WTC11 (cell line): ENCODE measurements around the gene ATAD2B. TPM values are rescaled to one million over a fixed set of nuclear protein-coding genes. Genes with fewer than 3 reads are reported as not detected.

Source experiments
- ATAC-seq: fragments of 200-7000 bp; cut with Tn5 transposase; 2 replicates; pipeline ENCODE4 v1.10.0; 2021; ENCODE audit warnings: mild to moderate bottlenecking, moderate library complexity
- CTCF ChIA-PET: fragments of 300-600 bp; sonication (Branson Sonifier 250); formaldehyde crosslinking; loops from one replicate; lab custom pipeline; 2021; ENCODE audit warnings: antibody characterized with exemption; lab: Charles Lee
- POLR2A ChIA-PET: fragments of 350-600 bp; sonication (Branson Sonifier 250); formaldehyde crosslinking; loops from one replicate; lab custom pipeline; 2021; ENCODE audit warnings: antibody characterized with exemption; lab: Charles Lee
- DNase-seq: peaks from one replicate; pipeline ENCODE4 v3.0.0; 2021; ENCODE audit warnings: low spot score
- H3K27ac Mint-ChIP-seq: 2 replicates; pipeline ENCODE4 v1.8.0; 2021; ENCODE audit warnings: mixed read lengths
- H3K27me3 Mint-ChIP-seq: 2 replicates; pipeline ENCODE4 v1.8.0; 2021; ENCODE audit warnings: low read depth, mild to moderate bottlenecking, moderate library complexity, mixed read lengths
- H3K36me3 Mint-ChIP-seq: 2 replicates; pipeline ENCODE4 v1.8.0; 2021; ENCODE audit warnings: mixed read lengths
- H3K4me1 Mint-ChIP-seq: 2 replicates; pipeline ENCODE4 v1.8.0; 2022; ENCODE audit warnings: mixed read lengths
- H3K4me3 Mint-ChIP-seq: 2 replicates; pipeline ENCODE4 v1.8.0; 2021; ENCODE audit warnings: mild to moderate bottlenecking, moderate library complexity, mixed read lengths
- H3K9me3 Mint-ChIP-seq: 2 replicates; pipeline ENCODE4 v1.8.0; 2021; ENCODE audit warnings: mixed read lengths
- AFF4 ChIP-seq: sonication (generic); formaldehyde crosslinking; IDR thresholded peaks from 2 replicates; pipeline ENCODE4 v1.8.1; 2023; ENCODE audit warnings: mild to moderate bottlenecking, missing genetic modification reagents, borderline replicate concordance
- ATF2 ChIP-seq: sonication (generic); formaldehyde crosslinking; IDR thresholded peaks from 2 replicates; pipeline ENCODE4 v1.8.1; 2022; ENCODE audit warnings: low read depth, missing genetic modification reagents, borderline replicate concordance
- FOXP1 ChIP-seq: sonication (generic); formaldehyde crosslinking; IDR thresholded peaks from 2 replicates; pipeline ENCODE4 v1.8.0; 2022; ENCODE audit warnings: missing genetic modification reagents, mild to moderate bottlenecking, moderate library complexity, borderline replicate concordance
- GRHL2 ChIP-seq: fragments of 250-450 bp; sonication (Bioruptor Pico); IDR thresholded peaks from 2 replicates; pipeline ENCODE4 v1.8.0; 2022; ENCODE audit warnings: mild to moderate bottlenecking, moderate library complexity; ENCODE audit not compliant: insufficient replicate concordance, severe bottlenecking
- JUN ChIP-seq: sonication (generic); formaldehyde crosslinking; IDR thresholded peaks from 2 replicates; pipeline ENCODE4 v1.8.0; 2023; ENCODE audit warnings: mild to moderate bottlenecking, missing genetic modification reagents
- MYBL2 ChIP-seq: sonication (generic); formaldehyde crosslinking; IDR thresholded peaks from 2 replicates; pipeline ENCODE4 v1.8.1; 2023; ENCODE audit warnings: mild to moderate bottlenecking, moderate library complexity, missing genetic modification reagents
- NFATC4 ChIP-seq: fragments of 250-450 bp; sonication (Bioruptor Pico); IDR thresholded peaks from 2 replicates; pipeline ENCODE4 v1.9.0; 2021; ENCODE audit warnings: mild to moderate bottlenecking
- PRDM15 ChIP-seq: sonication (generic); formaldehyde crosslinking; IDR thresholded peaks from 2 replicates; pipeline ENCODE4 v1.8.0; 2022; ENCODE audit warnings: missing genetic modification reagents
- PREB ChIP-seq: sonication (generic); formaldehyde crosslinking; IDR thresholded peaks from 2 replicates; pipeline ENCODE4 v1.8.1; 2022; ENCODE audit warnings: mild to moderate bottlenecking, missing genetic modification reagents, moderate library complexity, borderline replicate concordance
- PRRX2 ChIP-seq: fragments of 250-450 bp; sonication (Bioruptor Pico); IDR thresholded peaks from 2 replicates; pipeline ENCODE4 v1.8.0; 2021; ENCODE audit warnings: mild to moderate bottlenecking
- SP1 ChIP-seq: sonication (generic); formaldehyde crosslinking; conservative IDR thresholded peaks from 2 replicates; pipeline ENCODE4 v1.8.1; 2022; ENCODE audit warnings: missing genetic modification reagents
- ZNF263 ChIP-seq: sonication (generic); formaldehyde crosslinking; IDR thresholded peaks from 2 replicates; pipeline ENCODE4 v1.8.1; 2022; ENCODE audit warnings: low read depth, mild to moderate bottlenecking, moderate library complexity, missing genetic modification reagents
- ZNF396 ChIP-seq: fragments of 250-450 bp; sonication (Bioruptor Pico); IDR thresholded peaks from 2 replicates; pipeline ENCODE4 v1.8.0; 2021; ENCODE audit warnings: mild to moderate bottlenecking, moderate library complexity, borderline replicate concordance
- ZNF425 ChIP-seq: fragments of 250-450 bp; sonication (Bioruptor Pico); conservative IDR thresholded peaks from 2 replicates; pipeline ENCODE4 v1.9.0; 2021; ENCODE audit warnings: mild to moderate bottlenecking
- ZNF671 ChIP-seq: fragments of 250-450 bp; sonication (Bioruptor Pico); IDR thresholded peaks from 2 replicates; pipeline ENCODE4 v1.8.0; 2021; ENCODE audit warnings: mild to moderate bottlenecking
- total RNA-seq: library from RNA; stranded (reverse); gene quantifications from 3 replicates; pipeline ENCODE4 v1.2.3, GENCODE V29; 2021

ATAD2B gene
- total RNA-seq, 1 experiment from 2014 or later = 21.5 TPM

- no peak for TF ChIP-seq ZNF425 (CRISPR knock-in tag)
- TF ChIP-seq ZNF396 = no peak
- no peak for TF ChIP-seq MYBL2 (CRISPR knock-in tag)
- no peak for TF ChIP-seq PREB (CRISPR knock-in tag)
- no peak for TF ChIP-seq AFF4 (CRISPR knock-in tag)
- TF ChIP-seq FOXP1 (CRISPR knock-in tag) = no peak
- TF ChIP-seq ZNF263 (CRISPR knock-in tag) = no peak
- no peak for TF ChIP-seq PRRX2 (CRISPR knock-in tag)
- no peak for TF ChIP-seq PRDM15
Measured at GRCh38 chr2:23767876-23768621, 158.9 kb downstream of the ATAD2B start (continued).

GRCh38 chr2:23762141-23762540 is 164.8 kb downstream of the ATAD2B start:
- H3K27me3 Mint-ChIP-seq = no peaks in the 10 kb centered on the region

More at GRCh38 chr2:23762141-23762540, 164.8 kb downstream of the ATAD2B start:
- ATAC-seq = no peak
- Mint-ChIP-seq H3K36me3 (peaks cover 12% of the 10 kb centered on the region; the same call in 1 of the 2 replicates), H3K4me1 (peaks cover 4% of the 10 kb centered on the region; the same call in 1 of the 2 replicates), H3K27ac (no peak overlapping the region), H3K9me3 (no peaks in the 10 kb centered on the region), H3K4me3 (no peak overlapping the region)
- CTCF ChIA-PET = no interaction called here
- no peak for DNase-seq
- TF ChIP-seq SP1 = no peak
- TF ChIP-seq NFATC4 (CRISPR knock-in tag) = no peak
- no peak for TF ChIP-seq ZNF671 (CRISPR knock-in tag)
- TF ChIP-seq JUN (CRISPR knock-in tag) = no peak
- no peak for TF ChIP-seq ATF2 (CRISPR knock-in tag)
- TF ChIP-seq GRHL2 = no peak
- POLR2A ChIA-PET = no interaction called here
